ENCODE data around the gene HEXD.

- TF ChIP-seq EZH2phosphoT487 (IDR thresholded peaks at IDR 0.05; ENCODE audit: insufficient read depth, low read depth) (no peak), EZH2 (IDR thresholded peaks at IDR 0.05; ENCODE audit: insufficient read depth, poor library complexity, severe bottlenecking) (no peak)
Observed at GRCh38 chr17:82412535-82413520, 5.3 kb upstream of the HEXD start.
